ENCODE data around the gene MILR1. TPM values are rescaled to one million over a fixed set of nuclear protein-coding genes. Genes with fewer than 3 reads are reported as not detected.

Gene MILR1
- polyA plus RNA-seq, 2 of the 4 experiments (the other 2 are of a cell fraction), result 2.3 to 12.2 TPM

DNA sequence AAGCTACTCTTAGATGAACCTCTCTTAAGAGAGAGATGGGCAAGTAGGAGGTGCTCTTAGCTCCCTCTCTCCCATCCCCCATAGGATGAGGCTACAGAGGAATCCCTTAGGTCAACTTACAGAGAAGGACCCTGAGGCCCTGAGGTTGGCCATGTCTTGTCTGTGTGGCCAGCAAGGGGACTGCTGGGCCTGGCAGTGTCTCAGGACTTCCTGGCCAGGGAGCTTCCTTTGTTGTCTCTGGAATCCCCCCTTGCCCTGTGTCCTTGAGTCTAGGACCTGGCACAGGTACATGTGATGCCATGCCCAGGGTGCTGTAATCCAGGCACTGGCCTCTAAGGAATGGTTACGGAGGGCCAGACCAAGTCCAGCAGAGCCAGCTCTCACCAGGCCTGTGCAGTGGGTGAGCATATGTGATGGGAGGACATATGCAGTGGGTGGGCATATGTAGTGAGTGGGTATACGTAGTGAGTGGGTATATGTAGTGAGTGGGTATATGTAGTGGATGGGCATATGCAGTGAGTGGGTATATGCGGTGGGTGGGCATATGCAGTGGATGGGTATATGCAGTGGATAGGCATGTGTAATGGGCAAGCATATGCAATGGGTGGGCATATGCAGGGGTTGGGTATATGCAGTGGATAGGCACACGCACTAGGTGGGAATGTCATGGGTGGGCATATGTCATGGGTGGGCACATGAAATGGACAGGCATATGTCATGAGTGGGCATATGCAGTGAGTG lies 38.0 kb upstream of the MILR1 start:
- no peak overlapping the region for H3K4me2 ChIP-seq
- no peaks in the 10 kb centered on the region for H3K4me1 ChIP-seq
- H3K9me3 ChIP-seq, result no peaks in the 10 kb centered on the region
- DNase-seq (ENCODE audit: low read depth in 1 of 2, low spot score in 1 of 2) (no peak), ATAC-seq (peak; percentile 53 to 54), FAIRE-seq (no peak)
- ChIA-PET POLR2A (no interaction called here), CTCF (interaction anchor here (1.0 to 7.6 kb wide), 4 partner anchors 10 to 261 kb away, joined by 3 to 64 read pairs (median 11); no protein-coding TSS in a partner anchor)
- no peak overlapping the region for H3K4me3 ChIP-seq
- WGBS (ENCODE audit: missing lambda C conversion rate), result 92% methylated on average over 4 of the region's 4 CpGs
- no peak overlapping the region for H3K27ac ChIP-seq
- TF ChIP-seq CEBPB (IDR thresholded peaks at IDR 0.05) (no peak), ZC3H11A (IDR thresholded peaks at IDR 0.05) (no peak), SREBF2 (IDR thresholded peaks at IDR 0.05) (no peak), MAFK (IDR thresholded peaks at IDR 0.05; ENCODE audit: partially characterized antibody) (no peak), RARB (CRISPR knock-in tag; IDR thresholded peaks at IDR 0.05) (no peak), NR3C1 (IDR thresholded peaks at IDR 0.05) (no peak), CBX8 (IDR thresholded peaks at IDR 0.05) (no peak), CHD4 (IDR thresholded peaks at IDR 0.05; ENCODE audit: borderline replicate concordance) (no peak), EHMT2 (IDR thresholded peaks at IDR 0.05; ENCODE audit: low read depth) (no peak), HOXB13 (CRISPR knock-in tag; IDR thresholded peaks at IDR 0.05; ENCODE audit: low read depth) (no peak), NPAS2 (CRISPR knock-in tag; IDR thresholded peaks at IDR 0.05; ENCODE audit: borderline replicate concordance) (no peak), JUN (IDR thresholded peaks at IDR 0.05) (no peak)
- TF ChIP-seq, protein P1, sequence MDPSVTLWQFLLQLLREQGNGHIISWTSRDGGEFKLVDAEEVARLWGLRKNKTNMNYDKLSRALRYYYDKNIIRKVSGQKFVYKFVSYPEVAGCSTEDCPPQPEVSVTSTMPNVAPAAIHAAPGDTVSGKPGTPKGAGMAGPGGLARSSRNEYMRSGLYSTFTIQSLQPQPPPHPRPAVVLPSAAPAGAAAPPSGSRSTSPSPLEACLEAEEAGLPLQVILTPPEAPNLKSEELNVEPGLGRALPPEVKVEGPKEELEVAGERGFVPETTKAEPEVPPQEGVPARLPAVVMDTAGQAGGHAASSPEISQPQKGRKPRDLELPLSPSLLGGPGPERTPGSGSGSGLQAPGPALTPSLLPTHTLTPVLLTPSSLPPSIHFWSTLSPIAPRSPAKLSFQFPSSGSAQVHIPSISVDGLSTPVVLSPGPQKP (IDR thresholded peaks at IDR 0.05; ENCODE audit: low read depth, low read length), result no peak
- TF ChIP-seq, protein P2, sequence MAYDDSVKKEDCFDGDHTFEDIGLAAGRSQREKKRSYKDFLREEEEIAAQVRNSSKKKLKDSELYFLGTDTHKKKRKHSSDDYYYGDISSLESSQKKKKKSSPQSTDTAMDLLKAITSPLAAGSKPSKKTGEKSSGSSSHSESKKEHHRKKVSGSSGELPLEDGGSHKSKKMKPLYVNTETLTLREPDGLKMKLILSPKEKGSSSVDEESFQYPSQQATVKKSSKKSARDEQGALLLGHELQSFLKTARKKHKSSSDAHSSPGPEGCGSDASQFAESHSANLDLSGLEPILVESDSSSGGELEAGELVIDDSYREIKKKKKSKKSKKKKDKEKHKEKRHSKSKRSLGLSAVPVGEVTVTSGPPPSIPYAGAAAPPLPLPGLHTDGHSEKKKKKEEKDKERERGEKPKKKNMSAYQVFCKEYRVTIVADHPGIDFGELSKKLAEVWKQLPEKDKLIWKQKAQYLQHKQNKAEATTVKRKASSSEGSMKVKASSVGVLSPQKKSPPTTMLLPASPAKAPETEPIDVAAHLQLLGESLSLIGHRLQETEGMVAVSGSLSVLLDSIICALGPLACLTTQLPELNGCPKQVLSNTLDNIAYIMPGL (CRISPR knock-in tag; IDR thresholded peaks at IDR 0.05; ENCODE audit: borderline replicate concordance), result no peak
- TF ChIP-seq, protein P3, sequence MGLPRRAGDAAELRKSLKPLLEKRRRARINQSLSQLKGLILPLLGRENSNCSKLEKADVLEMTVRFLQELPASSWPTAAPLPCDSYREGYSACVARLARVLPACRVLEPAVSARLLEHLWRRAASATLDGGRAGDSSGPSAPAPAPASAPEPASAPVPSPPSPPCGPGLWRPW (IDR thresholded peaks at IDR 0.05), result no peak

DNA sequence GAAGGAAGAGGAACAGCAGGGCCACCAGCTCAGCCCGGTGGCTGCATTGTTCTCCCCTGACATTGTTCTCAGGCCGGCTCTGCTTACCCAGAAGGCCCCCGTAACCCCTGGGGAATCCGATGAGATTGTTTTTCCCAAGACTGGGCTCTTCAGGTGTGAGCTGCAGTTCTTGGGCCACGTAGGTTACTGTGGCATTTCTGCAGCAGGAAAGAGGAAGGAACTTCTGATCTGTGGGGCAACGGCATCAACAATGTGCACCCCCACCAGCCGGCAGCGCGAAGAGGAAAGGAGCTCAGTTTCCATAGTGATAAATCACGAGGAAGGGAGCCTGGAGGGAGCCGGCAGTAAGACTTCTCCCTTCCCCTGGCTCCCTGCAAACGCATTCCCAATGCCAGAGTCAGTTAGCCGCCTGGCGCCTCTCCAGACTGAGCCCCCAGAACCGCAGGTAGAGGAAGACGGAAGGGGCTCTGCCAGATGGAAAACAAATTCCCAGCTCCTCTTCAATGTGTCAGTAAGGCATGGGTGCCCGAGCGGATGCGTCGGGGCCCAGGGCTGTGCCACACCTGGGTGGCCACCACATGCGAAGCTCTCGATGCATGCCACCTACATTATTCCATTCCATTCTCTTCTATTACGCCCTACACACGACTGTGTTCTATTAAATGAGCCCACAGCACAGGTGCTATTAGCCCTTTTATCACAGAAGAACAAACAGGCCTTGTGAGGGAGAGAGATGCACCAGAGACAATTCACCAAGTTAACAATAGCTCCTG lies 36.7 kb upstream of the MILR1 start:
- Histone ChIP-seq H3K4me3 (no peak overlapping the region), H3K27ac (no peak overlapping the region), H3K4me2 (no peak overlapping the region), H3K9me3 (no peaks in the 10 kb centered on the region), H3K4me1 (no peaks in the 10 kb centered on the region)
- 76% methylated on average over 24 of the region's 24 CpGs for WGBS (ENCODE audit: missing lambda C conversion rate)
- POLR2A ChIA-PET, result interaction anchor here (0.5 kb wide), 1 partner anchor 94 kb away, joined by 5 read pairs; the partner anchor contains the start of gene CEP95
- TF ChIP-seq CHD2 (IDR thresholded peaks at IDR 0.05; ENCODE audit: low read length, partially characterized antibody) (no peak), FOSB (CRISPR knock-in tag; IDR thresholded peaks at IDR 0.05) (no peak), FOSL2 (IDR thresholded peaks at IDR 0.05) (no peak), FOSL2 (CRISPR knock-in tag; IDR thresholded peaks at IDR 0.05) (no peak), POLR2AphosphoS2 (conservative IDR thresholded peaks at IDR 0.05; ENCODE audit: low read length) (no peak), HDAC2 (IDR thresholded peaks at IDR 0.05) (no peak)
- TF ChIP-seq, protein P4, sequence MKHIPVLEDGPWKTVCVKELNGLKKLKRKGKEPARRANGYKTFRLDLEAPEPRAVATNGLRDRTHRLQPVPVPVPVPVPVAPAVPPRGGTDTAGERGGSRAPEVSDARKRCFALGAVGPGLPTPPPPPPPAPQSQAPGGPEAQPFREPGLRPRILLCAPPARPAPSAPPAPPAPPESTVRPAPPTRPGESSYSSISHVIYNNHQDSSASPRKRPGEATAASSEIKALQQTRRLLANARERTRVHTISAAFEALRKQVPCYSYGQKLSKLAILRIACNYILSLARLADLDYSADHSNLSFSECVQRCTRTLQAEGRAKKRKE (CRISPR knock-in tag; IDR thresholded peaks at IDR 0.05; ENCODE audit: low read depth), result no peak
- FAIRE-seq (no peak), ATAC-seq (no peak), DNase-seq (ENCODE audit: low read depth in 1 of 2, low spot score in 1 of 2) (no peak)
- CTCF ChIA-PET, result interaction anchor here (0.8 to 13.8 kb wide), 9 partner anchors 8 to 496 kb away, joined by 3 to 776 read pairs (median 3); no protein-coding TSS in a partner anchor

Data from A549 (cell line).